ENCODE data around the gene BARHL1.

BARHL1 gene

GRCh38 chr9:132582276-132582785 lies at the start of gene BARHL1:
BARHL1 (plus strand) TSS chr9:132582606; CDS start chr9:132582798, 192 bp downstream.
- Histone ChIP-seq H3K4me3 (no peak within 1 kb of the TSS), H3K9me3 (no peaks in the 10 kb centered on the region), H3K4me1 (no peaks in the 10 kb centered on the region), H3K27me3 (ENCODE audit: low read depth) (peaks cover 96% of the 10 kb centered on the region), H3K36me3 (replicated peaks) (no peaks in the 10 kb centered on the region)
- no peak for DNase-seq (ENCODE audit: low spot score in 2 of 2)
- in situ Hi-C loops (cut with MboI; ENCODE audit: low sequenced_read_pairs): no loop called here

GRCh38 chr9:132534832-132535231 lies 47.6 kb upstream of the BARHL1 start:
- in situ Hi-C loops (cut with MboI; ENCODE audit: low sequenced_read_pairs): no loop called here
- H3K4me1 ChIP-seq: peaks cover 5% of the 10 kb centered on the region; the same call in 1 of the 2 replicates
- no peak for DNase-seq (ENCODE audit: low spot score in 2 of 2)
- H3K9me3 ChIP-seq: peaks cover 3% of the 10 kb centered on the region; the same call in 1 of the 2 replicates
- peaks cover 9% of the 10 kb centered on the region for H3K27me3 ChIP-seq (ENCODE audit: low read depth)
- H3K36me3 ChIP-seq (replicated peaks): no peaks in the 10 kb centered on the region
- no peak overlapping the region for H3K4me3 ChIP-seq

- in situ Hi-C loops (cut with MboI; ENCODE audit: low sequenced_read_pairs): no loop called here
- Histone ChIP-seq H3K9me3 (peaks cover 3% of the 10 kb centered on the region; the same call in 1 of the 2 replicates), H3K4me3 (no peak overlapping the region), H3K36me3 (replicated peaks) (no peaks in the 10 kb centered on the region), H3K27me3 (ENCODE audit: low read depth) (peaks cover 2% of the 10 kb centered on the region; the same call in 1 of the 2 replicates), H3K4me1 (peaks cover 17% of the 10 kb centered on the region)
- no peak for DNase-seq (ENCODE audit: low spot score in 2 of 2)
Measured at GRCh38 chr9:132536124-132536523, 46.3 kb upstream of the BARHL1 start.

GRCh38 chr9:132537352-132537751 lies 45.1 kb upstream of the BARHL1 start:
- H3K36me3 ChIP-seq (replicated peaks): no peaks in the 10 kb centered on the region
- H3K9me3 ChIP-seq: peaks cover 3% of the 10 kb centered on the region; the same call in 1 of the 2 replicates
- H3K4me3 ChIP-seq: no peak overlapping the region
- H3K4me1 ChIP-seq: peaks cover 17% of the 10 kb centered on the region
- in situ Hi-C loops (cut with MboI; ENCODE audit: low sequenced_read_pairs): no loop called here
- H3K27me3 ChIP-seq (ENCODE audit: low read depth): no peaks in the 10 kb centered on the region
- DNase-seq (ENCODE audit: low spot score in 2 of 2): no peak

GRCh38 chr9:132538071-132538470 lies 44.3 kb upstream of the BARHL1 start:
- Histone ChIP-seq H3K27me3 (ENCODE audit: low read depth) (no peaks in the 10 kb centered on the region), H3K9me3 (peaks cover 3% of the 10 kb centered on the region; the same call in 1 of the 2 replicates), H3K4me1 (peaks cover 17% of the 10 kb centered on the region), H3K4me3 (no peak overlapping the region), H3K36me3 (replicated peaks) (no peaks in the 10 kb centered on the region)
- in situ Hi-C loops (cut with MboI; ENCODE audit: low sequenced_read_pairs): no loop called here
- no peak for DNase-seq (ENCODE audit: low spot score in 2 of 2)

GRCh38 chr9:132539096-132539495 lies 43.3 kb upstream of the BARHL1 start:
- in situ Hi-C loops (cut with MboI; ENCODE audit: low sequenced_read_pairs): no loop called here
- peak in 1 of 2 experiments; percentile 35 for DNase-seq (ENCODE audit: low spot score in 2 of 2)
- Histone ChIP-seq H3K27me3 (ENCODE audit: low read depth) (no peaks in the 10 kb centered on the region), H3K36me3 (replicated peaks) (no peaks in the 10 kb centered on the region), H3K9me3 (peaks cover 3% of the 10 kb centered on the region; the same call in 1 of the 2 replicates), H3K4me3 (no peak overlapping the region), H3K4me1 (peaks cover 17% of the 10 kb centered on the region)

GRCh38 chr9:132541051-132541450 lies 41.4 kb upstream of the BARHL1 start:
- no peak overlapping the region for H3K4me3 ChIP-seq
- no peaks in the 10 kb centered on the region for H3K27me3 ChIP-seq (ENCODE audit: low read depth)
- no peak for DNase-seq (ENCODE audit: low spot score in 2 of 2)
- peaks cover 20% of the 10 kb centered on the region for H3K4me1 ChIP-seq
- no peaks in the 10 kb centered on the region for H3K36me3 ChIP-seq (replicated peaks)
- no peaks in the 10 kb centered on the region for H3K9me3 ChIP-seq
- in situ Hi-C loops (cut with MboI; ENCODE audit: low sequenced_read_pairs): no loop called here

GRCh38 chr9:132541870-132542830 lies 40.3 kb upstream of the BARHL1 start:
- H3K4me3 ChIP-seq: no peak overlapping the region
- in situ Hi-C loops (cut with MboI; ENCODE audit: low sequenced_read_pairs): no loop called here
- DNase-seq (ENCODE audit: low spot score in 2 of 2): peak in 1 of 2 experiments; percentile 39
- no peaks in the 10 kb centered on the region for H3K36me3 ChIP-seq (replicated peaks)
- H3K9me3 ChIP-seq: no peaks in the 10 kb centered on the region
- H3K27me3 ChIP-seq (ENCODE audit: low read depth): no peaks in the 10 kb centered on the region
- peaks cover 26% of the 10 kb centered on the region for H3K4me1 ChIP-seq

GRCh38 chr9:132543251-132543650 lies 39.2 kb upstream of the BARHL1 start:
- in situ Hi-C loops (cut with MboI; ENCODE audit: low sequenced_read_pairs): no loop called here
- H3K27me3 ChIP-seq (ENCODE audit: low read depth): no peaks in the 10 kb centered on the region
- no peaks in the 10 kb centered on the region for H3K36me3 ChIP-seq (replicated peaks)
- DNase-seq (ENCODE audit: low spot score in 2 of 2): no peak
- H3K4me1 ChIP-seq: peaks cover 26% of the 10 kb centered on the region
- no peak overlapping the region for H3K4me3 ChIP-seq
- H3K9me3 ChIP-seq: no peaks in the 10 kb centered on the region

GRCh38 chr9:132543960-132544359 lies 38.4 kb upstream of the BARHL1 start:
- H3K4me3 ChIP-seq: no peak overlapping the region
- H3K4me1 ChIP-seq: peaks cover 26% of the 10 kb centered on the region
- in situ Hi-C loops (cut with MboI; ENCODE audit: low sequenced_read_pairs): no loop called here
- DNase-seq (ENCODE audit: low spot score in 2 of 2): no peak
- H3K36me3 ChIP-seq (replicated peaks): no peaks in the 10 kb centered on the region
- no peaks in the 10 kb centered on the region for H3K27me3 ChIP-seq (ENCODE audit: low read depth)
- no peaks in the 10 kb centered on the region for H3K9me3 ChIP-seq

GRCh38 chr9:132545578-132545977 lies 36.8 kb upstream of the BARHL1 start:
- Histone ChIP-seq H3K4me1 (peaks cover 13% of the 10 kb centered on the region), H3K36me3 (replicated peaks) (no peaks in the 10 kb centered on the region), H3K9me3 (no peaks in the 10 kb centered on the region), H3K4me3 (no peak overlapping the region), H3K27me3 (ENCODE audit: low read depth) (no peaks in the 10 kb centered on the region)
- no peak for DNase-seq (ENCODE audit: low spot score in 2 of 2)
- in situ Hi-C loops (cut with MboI; ENCODE audit: low sequenced_read_pairs): no loop called here

- Histone ChIP-seq H3K36me3 (replicated peaks) (no peaks in the 10 kb centered on the region), H3K27me3 (ENCODE audit: low read depth) (no peaks in the 10 kb centered on the region), H3K4me3 (peak overlapping the region; percentile 6), H3K4me1 (peaks cover 9% of the 10 kb centered on the region), H3K9me3 (no peaks in the 10 kb centered on the region)
- in situ Hi-C loops (cut with MboI; ENCODE audit: low sequenced_read_pairs): no loop called here
- peak; percentile 57 to 82 for DNase-seq (ENCODE audit: low spot score in 2 of 2)
Measured at GRCh38 chr9:132546148-132547051, 36.0 kb upstream of the BARHL1 start.

GRCh38 chr9:132547052-132547431 lies 35.4 kb upstream of the BARHL1 start:
- no peaks in the 10 kb centered on the region for H3K27me3 ChIP-seq (ENCODE audit: low read depth)
- DNase-seq (ENCODE audit: low spot score in 2 of 2): no peak
- peaks cover 9% of the 10 kb centered on the region for H3K4me1 ChIP-seq
- H3K9me3 ChIP-seq: no peaks in the 10 kb centered on the region
- in situ Hi-C loops (cut with MboI; ENCODE audit: low sequenced_read_pairs): no loop called here
- no peak overlapping the region for H3K4me3 ChIP-seq
- H3K36me3 ChIP-seq (replicated peaks): no peaks in the 10 kb centered on the region

Measured in HAP-1 (cell line).